GM15510 (cell line): Measurements from ENCODE around the gene CYP2S1.

Experiments used
- POLR2A ChIP-seq: IDR thresholded peaks from 3 replicates; pipeline ENCODE4 v1.6.1; 2011; ENCODE audit warnings: borderline replicate concordance; ENCODE audit not compliant: insufficient read length; ENCODE audit errors: extremely low read depth

CYP2S1 gene

GRCh38 chr19:41192574-41193429, at the start of gene CYP2S1:
CYP2S1 (plus strand) TSS chr19:41193219; CDS start chr19:41193265, 46 bp downstream.
- no peak for TF ChIP-seq POLR2A

DNA sequence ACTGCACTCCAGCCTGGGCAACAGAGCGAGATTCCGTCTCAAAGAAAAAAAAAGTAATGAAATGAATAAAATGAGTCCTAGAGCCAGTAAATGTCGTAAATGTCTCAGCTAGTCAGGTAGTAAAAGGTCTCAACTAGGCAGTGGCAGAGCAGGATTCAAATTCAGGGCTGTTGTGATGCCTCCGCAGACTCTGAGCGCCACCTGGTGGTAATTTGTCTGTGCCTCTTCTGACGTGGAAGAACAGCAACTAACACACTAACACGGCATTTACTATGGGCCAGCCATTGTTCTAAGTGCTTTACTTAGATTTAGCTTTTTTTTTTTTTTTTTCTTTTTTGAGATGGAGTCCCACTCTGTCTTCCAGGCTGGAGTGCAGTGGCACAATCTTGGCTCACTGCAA, 48.6 kb upstream of the CYP2S1 start:
- TF ChIP-seq POLR2A, result no peak

DNA sequence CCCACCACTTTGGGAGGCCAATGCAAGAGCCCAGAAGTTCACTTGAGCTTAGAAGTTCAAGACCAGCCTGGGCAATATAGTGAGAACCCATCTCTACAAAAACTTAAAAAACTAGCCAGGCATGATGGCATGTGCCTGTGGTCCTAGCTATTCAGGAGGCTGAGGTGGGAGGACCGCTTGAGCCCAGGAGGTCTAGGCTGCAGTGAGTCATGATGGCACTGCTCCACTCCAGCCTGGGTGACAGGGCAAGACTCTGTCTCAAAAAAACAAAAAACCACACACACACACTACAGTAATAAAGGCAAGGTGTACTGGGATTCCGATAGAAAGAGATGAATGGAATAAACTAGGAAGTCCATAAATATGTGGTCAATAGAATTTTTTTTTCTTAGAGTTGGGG, 43.2 kb upstream of the CYP2S1 start:
- TF ChIP-seq POLR2A, result no peak

GRCh38 chr19:41154060-41154459, 39.0 kb upstream of the CYP2S1 start:
- no peak for TF ChIP-seq POLR2A

GRCh38 chr19:41156207-41156606, 36.8 kb upstream of the CYP2S1 start:
- TF ChIP-seq POLR2A, result no peak

DNA sequence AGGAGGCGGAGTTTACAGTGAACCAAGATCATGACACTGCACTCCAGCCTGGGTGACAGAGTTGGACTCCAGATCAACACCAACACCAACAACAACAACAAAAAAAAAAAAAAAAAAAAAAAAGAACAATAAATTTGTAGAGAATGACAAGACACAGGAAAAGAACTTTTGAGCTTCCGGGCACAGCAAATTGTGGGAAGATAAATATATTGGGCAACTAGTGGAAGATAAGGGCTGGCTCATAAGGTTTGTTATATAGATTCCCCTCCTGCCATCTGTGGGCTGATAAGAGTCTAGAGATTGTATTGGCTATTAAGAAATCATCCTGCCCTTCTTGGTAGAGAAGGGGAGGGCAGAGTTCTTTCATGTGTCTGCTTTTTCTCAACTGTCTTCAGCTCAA, 33.1 kb upstream of the CYP2S1 start:
- TF ChIP-seq POLR2A, result no peak

GRCh38 chr19:41161903-41162302, 31.1 kb upstream of the CYP2S1 start:
- TF ChIP-seq POLR2A, result no peak

GRCh38 chr19:41166944-41167804, 25.8 kb upstream of the CYP2S1 start:
- no peak for TF ChIP-seq POLR2A

DNA sequence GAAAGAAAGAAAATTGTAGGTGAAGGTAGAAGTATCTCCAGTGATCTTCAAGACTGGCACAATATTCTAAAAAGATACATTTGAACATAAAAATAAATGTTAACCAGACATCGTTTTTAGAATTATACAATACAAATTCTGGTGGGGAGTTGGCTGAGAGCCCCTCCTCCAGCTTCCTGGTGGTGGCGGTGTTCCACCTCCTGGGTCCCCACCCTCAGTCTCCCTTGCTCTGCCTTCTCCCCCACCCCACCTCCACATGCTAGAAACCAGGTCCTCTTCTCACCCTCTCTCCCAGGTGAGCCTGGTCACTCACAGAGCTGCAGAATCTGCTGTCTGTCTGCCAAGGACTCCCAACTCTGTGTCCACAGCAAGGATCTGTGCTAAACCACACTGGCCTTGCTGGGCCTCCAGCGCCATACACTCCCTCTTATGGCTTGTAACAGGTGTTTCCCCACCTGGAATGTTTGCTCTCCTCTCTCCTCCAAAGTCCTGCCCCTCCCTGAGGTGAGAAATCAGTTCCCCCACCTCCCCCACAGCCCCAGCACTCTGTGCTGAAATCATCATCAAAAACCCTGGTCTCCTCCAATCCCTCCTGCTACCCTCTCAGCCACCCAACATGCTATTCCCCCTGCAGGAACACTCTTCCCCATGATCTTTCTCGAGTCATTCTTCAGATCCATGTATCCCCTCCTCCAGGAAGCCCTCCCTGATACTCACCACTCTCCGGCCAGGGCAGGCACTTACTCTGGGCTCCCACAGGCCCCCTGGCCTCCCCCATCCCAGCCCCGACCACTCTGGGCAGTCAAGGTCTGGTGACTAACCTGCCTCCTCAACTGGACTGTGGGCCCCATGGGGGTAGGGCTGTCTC, 20.5 kb upstream of the CYP2S1 start:
- no peak for TF ChIP-seq POLR2A

DNA sequence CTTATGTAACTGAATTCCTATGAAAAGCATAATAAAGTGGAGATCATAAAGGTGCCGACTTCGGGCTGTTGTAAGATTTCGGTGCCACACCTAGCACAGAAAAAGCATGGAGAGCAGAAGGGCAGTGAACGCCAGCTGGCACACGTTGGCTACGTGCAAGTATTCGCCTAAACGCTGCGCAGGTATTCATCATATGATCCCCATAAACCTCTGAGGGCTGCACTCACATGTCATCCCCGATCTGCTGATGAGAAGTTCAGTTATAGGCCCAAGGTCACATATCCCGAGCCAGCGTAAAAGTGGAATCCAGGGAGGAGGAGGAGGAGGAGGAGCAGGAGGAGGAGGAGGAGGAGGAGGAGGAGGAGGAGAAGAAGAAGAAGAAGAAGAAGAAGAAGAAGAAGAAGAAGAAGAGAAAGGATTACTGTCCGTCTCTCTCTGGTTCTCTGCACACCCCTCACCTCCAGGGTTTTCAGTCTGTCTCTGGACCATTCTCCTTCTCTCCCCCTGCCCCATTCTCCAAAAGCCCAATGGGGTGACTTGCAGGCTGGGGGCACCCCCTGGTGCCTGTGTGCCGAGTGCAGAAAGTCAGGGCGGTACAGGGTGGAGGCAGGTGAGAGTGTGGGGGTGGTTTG, 18.6 kb upstream of the CYP2S1 start:
- TF ChIP-seq POLR2A, result no peak

DNA sequence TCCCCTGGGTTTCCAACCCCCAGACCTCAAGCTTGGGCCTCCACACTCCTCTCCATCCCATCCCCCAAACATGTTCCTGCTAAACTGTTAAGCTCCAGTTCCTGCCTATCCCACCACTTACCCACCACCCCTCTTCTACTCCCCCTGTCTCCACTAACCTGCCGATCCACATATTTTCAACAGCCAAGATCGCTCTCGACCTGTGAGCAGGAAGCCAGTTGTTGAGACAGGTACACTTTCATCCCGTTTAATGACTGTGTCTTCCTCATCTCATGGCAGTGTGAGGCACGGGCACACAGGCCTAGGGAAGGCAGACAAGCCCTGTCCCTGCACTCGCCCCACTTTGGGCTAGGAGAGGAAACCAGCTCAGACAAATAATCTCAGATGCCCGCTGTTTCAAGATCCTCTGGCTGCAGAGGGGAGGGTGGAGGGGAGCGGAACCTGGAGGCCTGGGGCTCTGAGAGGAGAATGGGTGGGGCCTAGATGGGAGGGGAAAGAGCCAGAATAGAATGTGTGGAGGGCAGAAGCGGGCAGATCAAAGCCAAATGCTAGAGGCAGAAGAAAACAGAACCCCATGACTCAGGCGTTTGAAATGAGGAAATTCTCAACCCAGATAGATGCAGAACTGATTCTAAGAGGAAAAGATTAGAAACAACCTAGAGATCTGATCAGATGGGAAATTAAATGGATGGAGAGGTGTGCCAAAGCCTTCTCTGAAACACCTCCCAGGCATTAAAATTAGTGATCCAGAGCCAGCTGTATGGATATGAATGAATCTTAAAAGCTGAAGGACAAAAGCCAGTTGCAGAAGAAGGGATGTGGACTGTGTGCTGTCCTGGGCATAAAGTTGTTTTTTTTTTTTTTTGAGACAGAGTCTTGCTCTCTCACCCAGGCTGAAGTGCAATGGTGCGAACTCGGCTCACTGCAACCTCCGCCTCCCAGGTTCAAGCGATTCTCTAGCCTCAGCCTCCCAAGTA, 16.9 kb upstream of the CYP2S1 start:
- TF ChIP-seq POLR2A, result no peak

- TF ChIP-seq POLR2A, result no peak
Measured at GRCh38 chr19:41186971-41187883, 5.8 kb upstream of the CYP2S1 start.
